Motor neuron (in vitro differentiated cells): ENCODE measurements around the gene MRAP2. TPM values are rescaled to one million over a fixed set of nuclear protein-coding genes. Genes with fewer than 3 reads are reported as not detected.
A peak's percentile ranks its signal among the peaks of the same experiment; 100 is the strongest.
"Not testable (repeated sequence)": the region's sequence is repeated elsewhere in the genome, so short reads cannot be mapped to it uniquely, and the experiment has no call there.

ENCODE experiments used
- ATAC-seq, 8 experiments: fragments of 200-7000 bp; cut with Tn5 transposase; replicated peaks in 6 of 8; 2 replicates each; pipeline ENCODE4 v1.8.0; 2021; ENCODE audit warnings: mild to moderate bottlenecking in 8 of 8, moderate library complexity in 8 of 8
- H3K27ac ChIP-seq, 2 donors: fragments of 250-450 bp; sonication (Bioruptor Pico); 2 replicates each; pipeline ENCODE4 v1.9.0; 2021; ENCODE audit warnings: antibody characterized with exemption in 2 of 2, mild to moderate bottlenecking in 2 of 2, moderate library complexity in 1 of 2
- H3K4me1 ChIP-seq, 2 donors: fragments of 250-450 bp; sonication (Bioruptor Pico); replicated peaks in 1 of 2; 2 replicates each; pipeline ENCODE4 v1.6.1; 2021; ENCODE audit warnings: antibody characterized with exemption in 2 of 2, mild to moderate bottlenecking in 2 of 2, moderate library complexity in 1 of 2
- H3K4me3 ChIP-seq, 5 donors: fragments of 250-450 bp; sonication (Bioruptor Pico); 2 replicates each; pipeline ENCODE4 v1.9.0; 2021; ENCODE audit warnings: antibody characterized with exemption in 5 of 5, mild to moderate bottlenecking in 5 of 5, moderate library complexity in 4 of 5
- WGBS, 10 experiments: fragments of 450-650 bp; shearing (Covaris generic); methylation state at CpG; one replicate each; pipeline ENCODE4 v1.0.0; 2022; 5-methylcytosine and 5-hydroxymethylcytosine counted together
- in situ Hi-C, 9 experiments: fragments of 400-800 bp; cut with MboI; loops; one replicate each; pipeline ENCODE4 v1.15.0; 2021; ENCODE audit warnings: low sequenced_read_pairs in 9 of 9, low pct_unique_long_range_greater_than_20kb in 2 of 9; ENCODE audit not compliant: unreplicated experiment in 9 of 9
- total RNA-seq, 8 experiments: library from RNA; unstranded; fragments of 300-600 nt; gene quantifications; 2 replicates each; pipeline versions ENCODE4 v1.2.3 to v1.2.4, GENCODE V29; 2022

Gene MRAP2
- total RNA-seq, 8 experiments from 2014 or later = 0.63 to 10.8 (median 1.8) TPM; not detected in 1

DNA sequence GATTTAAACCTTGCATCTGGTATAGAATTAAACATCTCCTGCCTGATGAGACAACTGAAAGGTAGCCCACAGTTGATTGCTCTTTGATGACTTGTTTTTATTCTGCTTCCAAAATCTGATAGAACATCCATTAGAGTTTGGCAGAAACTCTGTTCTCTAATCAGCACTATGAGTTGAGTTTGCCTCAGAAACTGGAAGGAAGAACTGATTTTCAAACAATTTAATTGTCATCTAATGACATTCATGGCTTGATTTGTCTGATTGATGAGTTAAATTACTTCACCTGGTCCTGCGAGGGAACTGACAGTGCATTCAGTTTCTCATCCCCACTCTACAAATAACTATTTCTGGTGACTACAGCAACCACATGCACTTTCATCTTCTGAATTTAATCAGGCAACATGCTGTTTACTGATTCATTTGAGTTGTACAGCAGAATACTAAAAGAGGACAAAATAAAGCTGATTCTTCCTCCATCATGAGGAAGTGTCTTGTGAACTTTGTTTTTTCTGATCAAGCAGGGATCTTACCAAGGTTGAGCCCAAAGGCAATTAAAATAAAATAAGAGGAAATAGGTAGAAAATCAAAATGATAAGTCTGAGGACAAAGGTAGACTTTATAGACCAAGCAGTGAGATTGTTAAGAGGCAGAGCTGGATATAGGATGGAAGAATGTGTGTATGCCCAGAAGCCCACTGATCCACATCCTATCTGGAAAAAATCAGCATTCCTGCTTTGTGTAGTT lies 15.7 kb upstream of the MRAP2 start:
- Histone ChIP-seq H3K4me1 (peaks cover 0 to 4% of the 10 kb centered on the region in 2 donors), H3K4me3 (no peak overlapping the region), H3K27ac (no peak overlapping the region)
- WGBS, 10 experiments = 17 to 92% (median 58%) methylated on average over 1 of the region's 1 CpG; no CpG with 5 or more reads in 2 of the 10 experiments
- in situ Hi-C loops = no loop called here
- ATAC-seq = no peak

DNA sequence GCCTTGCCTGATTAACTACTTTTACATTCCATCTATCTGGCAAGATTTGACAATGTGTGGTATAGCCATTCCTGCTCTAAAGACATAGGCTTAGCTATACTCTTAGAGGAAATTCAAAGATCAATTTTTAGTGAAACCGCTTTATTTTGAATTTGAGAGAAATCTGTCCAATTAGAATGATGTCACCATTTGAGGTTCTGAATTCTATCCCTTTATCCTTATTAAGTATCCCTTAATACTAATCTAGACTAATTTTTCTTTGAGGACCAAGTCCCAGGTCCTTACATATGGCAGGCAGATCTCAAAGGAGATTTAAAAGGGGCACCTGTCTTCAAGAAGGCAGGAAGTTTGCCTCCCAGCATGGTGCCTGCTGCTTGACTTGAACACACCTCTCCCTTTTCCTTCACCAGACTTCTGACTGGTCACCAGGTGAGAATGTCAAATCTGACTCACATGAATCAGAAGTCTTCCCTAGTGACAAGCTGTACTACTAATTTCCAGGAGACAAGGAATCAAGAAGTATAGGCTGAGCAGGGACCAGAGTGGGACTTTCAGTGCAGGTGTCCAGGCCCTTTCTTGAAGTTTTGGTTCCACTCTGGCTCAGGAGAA lies 15.0 kb upstream of the MRAP2 start:
- peaks cover 0 to 4% of the 10 kb centered on the region in 2 donors for H3K4me1 ChIP-seq
- H3K27ac ChIP-seq = no peak overlapping the region
- H3K4me3 ChIP-seq = no peak overlapping the region
- WGBS, 10 experiments = 33 to 100% (median 93%) methylated on average over 1 of the region's 1 CpG; no CpG with 5 or more reads in 6 of the 10 experiments
- no peak for ATAC-seq
- in situ Hi-C loops = no loop called here

DNA sequence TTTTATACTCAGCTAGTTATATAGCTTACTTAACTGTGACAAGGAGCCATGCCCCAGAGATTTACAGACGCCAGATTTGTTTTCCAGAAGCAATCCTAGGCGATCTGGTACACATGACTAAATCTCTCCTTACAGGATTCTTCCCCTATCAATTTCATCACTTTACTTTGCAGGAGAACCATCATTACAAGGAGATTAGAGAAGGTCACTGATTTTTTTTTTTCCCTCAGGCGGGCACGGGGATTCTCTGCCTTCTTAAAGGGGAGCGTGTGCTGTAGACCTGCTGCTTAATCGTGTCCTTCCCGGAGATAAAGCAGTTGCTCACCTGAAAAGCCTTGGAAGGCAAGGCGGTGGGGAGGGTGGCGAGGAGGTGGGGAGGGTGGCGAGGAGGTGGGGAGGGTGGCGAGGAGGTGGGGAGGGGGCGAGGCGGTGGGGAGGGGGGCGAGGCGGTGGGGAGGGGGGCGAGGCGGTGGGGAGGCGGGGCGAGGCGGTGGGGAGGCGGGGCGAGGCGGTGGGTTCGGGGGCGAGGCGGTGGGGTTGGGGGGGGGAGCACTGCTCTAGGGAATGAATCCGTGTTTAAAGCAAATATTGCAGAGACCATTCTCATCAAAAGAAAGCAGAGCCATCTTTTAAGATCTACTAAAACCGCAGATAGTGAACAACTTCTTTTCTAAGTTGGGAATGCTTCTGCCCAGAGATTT lies 14.3 kb upstream of the MRAP2 start:
- 22 to 100% (median 72%) methylated on average over 2 to 6 of the region's 28 CpGs; no CpG with 5 or more reads in 3 of the 10 experiments for WGBS, 10 experiments
- H3K4me1 ChIP-seq = peaks cover 0 to 4% of the 10 kb centered on the region in 2 donors
- no peak overlapping the region for H3K4me3 ChIP-seq
- no peak for ATAC-seq
- in situ Hi-C loops = no loop called here
- H3K27ac ChIP-seq = no peak overlapping the region

DNA sequence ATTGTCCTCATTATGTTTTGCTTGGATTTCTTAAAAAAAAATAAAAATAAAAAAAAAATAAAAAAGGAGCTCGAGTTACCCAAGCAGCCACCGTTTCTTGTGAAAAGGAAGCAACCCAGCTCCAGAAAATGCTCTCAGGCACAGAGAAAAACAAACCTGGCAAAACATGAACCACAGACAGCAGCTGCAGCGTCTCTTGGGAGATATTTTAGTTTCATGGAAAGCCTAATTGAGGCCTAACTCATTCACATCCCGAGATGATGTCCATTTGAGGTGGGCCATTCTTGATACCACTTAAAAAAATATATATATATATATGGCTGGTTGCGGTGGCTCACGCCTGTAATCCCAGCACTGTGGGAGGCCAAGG lies 13.7 kb upstream of the MRAP2 start:
- H3K4me3 ChIP-seq = no peak overlapping the region
- in situ Hi-C loops = no loop called here
- no peak for ATAC-seq
- peaks cover 0 to 4% of the 10 kb centered on the region in 2 donors for H3K4me1 ChIP-seq
- 5 to 100% (median 50%) methylated on average over 2 to 6 of the region's 6 CpGs; no CpG with 5 or more reads in 1 of the 10 experiments for WGBS, 10 experiments
- no peak overlapping the region for H3K27ac ChIP-seq

DNA sequence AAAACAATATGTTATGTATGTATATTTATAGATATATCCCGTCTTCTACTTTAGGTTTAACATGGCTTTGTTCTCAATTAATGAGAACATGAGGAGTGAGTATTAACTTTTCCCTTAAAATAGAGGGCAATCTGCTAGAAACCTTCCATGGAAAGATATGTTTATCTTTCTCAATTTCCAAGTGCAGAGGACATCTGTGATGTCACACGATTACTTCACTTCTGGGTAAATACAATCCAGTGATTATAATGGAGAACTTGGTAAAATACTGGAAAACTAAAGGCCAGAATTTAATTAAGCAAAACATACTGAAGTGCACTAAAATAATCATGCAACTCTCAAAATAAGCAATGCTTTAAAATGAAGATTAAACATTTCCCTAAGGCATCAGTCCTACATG lies 11.9 kb upstream of the MRAP2 start:
- WGBS, 10 experiments = 56 to 100% (median 93%) methylated on average over 1 to 2 of the region's 2 CpGs; no CpG with 5 or more reads in 1 of the 10 experiments
- no peak overlapping the region for H3K4me3 ChIP-seq
- in situ Hi-C loops = no loop called here
- H3K4me1 ChIP-seq = no peaks in the 10 kb centered on the region
- no peak overlapping the region for H3K27ac ChIP-seq
- ATAC-seq = no peak

DNA sequence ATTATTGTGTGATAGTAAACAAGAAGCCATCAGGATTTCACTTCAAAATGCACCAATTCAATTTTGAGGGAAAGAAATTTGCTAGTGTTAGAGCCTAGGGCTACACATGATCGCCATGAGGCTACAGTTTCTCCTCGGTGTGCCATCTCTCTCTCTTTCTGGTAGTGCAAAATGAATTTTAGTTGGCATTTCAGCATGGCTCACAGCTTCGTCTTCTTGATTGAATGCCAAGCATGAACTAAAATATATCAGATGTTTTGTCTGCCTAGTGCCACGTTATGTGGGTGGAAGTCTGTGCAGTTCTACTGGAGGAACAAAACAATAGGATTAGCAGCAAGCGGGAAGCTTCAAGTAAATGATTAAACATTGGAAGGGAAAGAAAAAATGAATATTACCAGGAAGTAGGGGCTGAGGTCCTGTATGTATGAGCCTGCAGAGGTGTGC lies 6.8 kb upstream of the MRAP2 start:
- Histone ChIP-seq H3K4me1 (no peaks in the 10 kb centered on the region), H3K4me3 (no peak overlapping the region), H3K27ac (no peak overlapping the region)
- peak in 1 of 8 experiments; percentile 18 for ATAC-seq
- 3 to 90% (median 77%) methylated on average over 2 to 5 of the region's 5 CpGs; no CpG with 5 or more reads in 2 of the 10 experiments for WGBS, 10 experiments
- in situ Hi-C loops = no loop called here

DNA sequence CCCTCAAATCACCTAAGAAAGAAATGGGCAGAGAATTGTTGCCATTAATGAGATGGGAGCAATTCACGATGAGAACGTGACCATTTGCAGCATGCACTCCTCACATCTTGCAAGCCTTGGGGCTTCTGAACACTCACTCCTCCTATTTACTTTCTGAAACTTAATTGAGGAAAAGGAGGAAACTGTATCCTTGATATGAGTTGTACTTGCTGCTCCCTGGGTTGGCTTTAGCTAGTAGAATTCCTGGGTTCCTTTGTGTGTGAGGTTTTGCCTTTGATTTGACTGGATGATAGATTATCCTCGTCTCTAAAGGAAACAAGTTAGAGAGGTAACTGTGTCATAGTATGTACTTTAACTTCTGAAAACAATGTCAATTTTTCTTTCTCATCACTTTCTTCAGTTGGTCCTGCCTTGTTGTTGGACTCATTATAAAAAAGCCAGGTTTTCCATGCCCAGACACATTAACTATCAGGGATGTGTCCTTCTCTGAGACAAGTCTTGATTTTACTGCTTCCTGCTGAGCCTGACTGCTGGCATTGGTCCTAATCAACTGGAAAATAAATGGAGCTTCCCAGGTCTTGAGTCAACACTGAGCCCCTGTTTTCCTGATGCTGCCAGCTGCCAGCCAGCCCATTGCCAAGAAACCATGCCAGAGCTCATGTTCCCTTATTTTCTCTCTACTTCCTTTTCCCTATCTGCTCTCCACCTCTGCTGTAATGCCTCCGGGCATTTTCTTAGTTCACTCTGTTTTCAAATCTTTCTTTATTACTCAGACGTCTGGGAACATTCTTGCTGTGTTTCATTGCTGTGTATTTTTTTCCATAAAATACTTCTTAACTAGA lies 6.0 kb upstream of the MRAP2 start:
- Histone ChIP-seq H3K27ac (no peak overlapping the region), H3K4me1 (no peaks in the 10 kb centered on the region), H3K4me3 (no peak overlapping the region)
- in situ Hi-C loops = no loop called here
- 0 to 92% (median 46%) methylated on average over 1 to 5 of the region's 5 CpGs for WGBS, 10 experiments
- ATAC-seq = peak in 4 of 8 experiments; percentile 20 to 87 (median 50)

DNA sequence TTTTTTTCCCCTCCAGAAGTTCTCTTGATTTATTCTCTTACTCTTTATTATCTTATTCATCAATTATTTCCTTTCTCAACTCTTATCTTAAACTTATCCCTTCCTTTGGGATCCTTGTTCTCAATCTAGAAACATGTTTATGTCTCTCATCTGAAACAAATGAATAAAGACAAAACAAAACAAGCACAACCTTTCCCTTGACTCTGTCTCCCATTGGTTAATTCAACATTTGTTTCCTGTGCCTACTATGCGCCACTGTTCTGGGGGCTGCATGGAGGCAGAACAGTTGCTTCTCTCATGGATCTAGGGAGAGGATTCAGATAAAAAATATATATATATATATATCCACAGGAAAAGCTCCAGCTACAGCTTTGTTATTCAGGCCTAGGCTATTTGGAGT lies 5.2 kb upstream of the MRAP2 start:
- peaks cover 0 to 4% of the 10 kb centered on the region in 2 donors for H3K4me1 ChIP-seq
- no peak overlapping the region for H3K27ac ChIP-seq
- in situ Hi-C loops = no loop called here
- 83 to 100% (median 100%) methylated on average over 1 of the region's 1 CpG; no CpG with 5 or more reads in 3 of the 10 experiments for WGBS, 10 experiments
- H3K4me3 ChIP-seq = no peak overlapping the region
- no peak for ATAC-seq

DNA sequence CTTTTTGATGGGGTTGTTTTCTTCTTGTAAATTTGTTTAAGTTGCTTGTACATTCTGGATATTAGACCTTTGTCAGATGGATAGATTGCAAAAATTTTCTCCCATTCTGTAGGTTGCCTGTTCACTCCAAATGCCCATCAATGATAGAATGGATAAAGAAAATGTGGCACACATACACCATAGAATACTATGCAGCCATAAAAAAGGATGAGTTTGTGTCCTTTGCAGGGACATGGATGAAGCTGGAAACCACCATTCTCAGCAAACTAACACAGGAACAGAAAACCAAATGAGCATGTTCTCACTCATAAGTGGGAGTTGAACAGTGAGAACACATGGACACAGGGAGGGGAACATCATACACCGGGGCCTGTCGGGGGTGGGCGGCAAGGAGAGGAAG lies 1.6 kb upstream of the MRAP2 start:
- H3K4me1 ChIP-seq, H3K4me3 ChIP-seq, in situ Hi-C loops, H3K27ac ChIP-seq, ATAC-seq: not testable (repeated sequence)
- WGBS, 10 experiments = 72 to 100% (median 80%) methylated on average over 1 to 3 of the region's 3 CpGs; no CpG with 5 or more reads in 5 of the 10 experiments

DNA sequence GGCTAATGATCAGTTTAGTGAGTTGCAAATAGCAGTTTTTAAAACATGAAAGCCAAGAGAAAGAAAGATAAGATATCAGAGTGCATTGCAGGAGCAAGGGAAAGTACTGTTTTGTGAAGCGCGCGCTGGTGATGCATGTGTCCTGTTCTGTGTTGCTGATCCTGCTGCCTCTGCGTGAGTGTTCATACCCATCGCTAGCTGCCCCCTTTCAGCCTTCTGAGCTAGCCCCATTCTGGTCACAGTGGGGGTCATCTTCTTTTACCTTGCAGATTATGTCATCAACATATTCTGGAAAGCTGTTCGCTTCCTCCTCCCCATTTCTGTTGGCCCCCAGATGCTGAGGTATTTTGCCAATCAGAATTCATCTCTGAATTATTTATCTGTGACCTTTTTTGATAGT lies 1.9 kb downstream of the MRAP2 start:
- no peak overlapping the region for H3K4me3 ChIP-seq
- 67 to 100% (median 78%) methylated on average over 1 to 6 of the region's 6 CpGs; no CpG with 5 or more reads in 1 of the 10 experiments for WGBS, 10 experiments
- H3K27ac ChIP-seq = no peak overlapping the region
- H3K4me1 ChIP-seq = peaks cover 3 to 8% of the 10 kb centered on the region in 2 donors
- no peak for ATAC-seq
- in situ Hi-C loops = no loop called here

DNA sequence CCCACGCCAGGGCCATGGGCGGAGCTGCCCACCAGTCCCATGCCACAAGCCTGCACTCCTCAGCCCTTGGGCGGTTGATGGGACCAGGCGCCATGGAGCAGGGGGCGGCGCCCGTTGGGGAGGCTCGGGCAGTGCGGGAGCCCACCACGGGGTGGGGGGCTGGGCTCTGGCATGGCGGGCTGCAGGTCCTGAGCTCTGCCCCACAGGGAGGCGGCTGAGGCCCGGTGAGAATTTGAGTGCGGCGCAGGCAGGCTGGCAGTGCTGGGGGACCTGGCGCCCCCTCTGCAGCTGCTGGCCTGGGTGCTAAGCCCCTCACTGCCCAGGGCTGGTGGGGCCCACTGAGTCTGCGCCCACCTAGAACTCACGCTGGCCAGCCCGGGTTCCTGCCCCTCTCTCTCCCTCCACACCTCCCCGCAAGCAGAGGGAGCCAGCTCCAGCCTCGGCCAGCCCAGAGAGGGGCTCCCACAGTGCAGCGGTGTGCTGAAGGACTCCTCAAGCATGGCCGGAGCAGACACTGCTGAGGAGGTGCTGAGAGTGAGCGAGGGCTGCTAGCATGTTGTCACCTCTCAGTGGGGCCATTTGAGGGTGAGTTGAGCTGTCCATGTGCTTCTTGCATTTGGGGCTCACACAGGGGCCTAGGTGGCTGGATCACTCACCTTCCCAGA lies 4.0 kb downstream of the MRAP2 start:
- in situ Hi-C loops = no loop called here
- no peak for ATAC-seq
- 24 to 100% (median 80%) methylated on average over 1 to 3 of the region's 24 CpGs; no CpG with 5 or more reads in 7 of the 10 experiments for WGBS, 10 experiments

DNA sequence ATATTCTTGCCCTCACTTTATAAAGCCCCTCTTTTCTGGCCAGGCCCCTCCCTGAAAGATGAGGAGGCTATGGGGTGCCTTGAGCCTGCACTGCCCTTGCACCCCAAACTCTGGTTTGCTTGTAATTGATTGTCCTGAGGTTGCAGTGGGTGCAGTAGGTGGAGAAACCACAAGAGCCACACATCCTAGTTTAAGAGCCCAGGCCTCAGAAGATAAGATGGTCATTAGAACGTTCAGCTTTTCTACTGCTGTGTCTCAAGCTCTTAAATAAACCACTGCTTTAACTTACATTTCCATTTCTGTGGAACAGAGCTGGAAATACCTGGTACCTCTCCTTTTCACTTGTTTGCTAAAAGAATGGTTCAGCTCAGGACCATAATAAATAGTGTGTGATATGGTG lies 9.0 kb downstream of the MRAP2 start:
- no peak for ATAC-seq
- peaks cover 6 to 12% of the 10 kb centered on the region in 2 donors for H3K4me1 ChIP-seq
- 0 to 100% (median 60%) methylated on average over 1 of the region's 1 CpG; no CpG with 5 or more reads in 6 of the 10 experiments for WGBS, 10 experiments
- no peak overlapping the region for H3K4me3 ChIP-seq
- in situ Hi-C loops = no loop called here
- no peak overlapping the region for H3K27ac ChIP-seq

More for the DNA sequence above, 4.0 kb downstream of the MRAP2 start:
- H3K4me3 ChIP-seq = no peak overlapping the region
- peaks cover 3 to 8% of the 10 kb centered on the region in 2 donors for H3K4me1 ChIP-seq
- H3K27ac ChIP-seq = no peak overlapping the region
